ENCODE measurements around the gene TNFSF12. TPM values are rescaled to one million over a fixed set of nuclear protein-coding genes. Genes with fewer than 3 reads are reported as not detected.

Gene TNFSF12, protein sequence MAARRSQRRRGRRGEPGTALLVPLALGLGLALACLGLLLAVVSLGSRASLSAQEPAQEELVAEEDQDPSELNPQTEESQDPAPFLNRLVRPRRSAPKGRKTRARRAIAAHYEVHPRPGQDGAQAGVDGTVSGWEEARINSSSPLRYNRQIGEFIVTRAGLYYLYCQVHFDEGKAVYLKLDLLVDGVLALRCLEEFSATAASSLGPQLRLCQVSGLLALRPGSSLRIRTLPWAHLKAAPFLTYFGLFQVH
- 6.6 TPM for total RNA-seq

GRCh38 chr17:7548585-7549400 lies at the start of gene TNFSF12:
TSS of gene TNFSF12 (plus strand) at chr17:7549058. CDS start at chr17:7549154, 96 bp downstream.

DNA sequence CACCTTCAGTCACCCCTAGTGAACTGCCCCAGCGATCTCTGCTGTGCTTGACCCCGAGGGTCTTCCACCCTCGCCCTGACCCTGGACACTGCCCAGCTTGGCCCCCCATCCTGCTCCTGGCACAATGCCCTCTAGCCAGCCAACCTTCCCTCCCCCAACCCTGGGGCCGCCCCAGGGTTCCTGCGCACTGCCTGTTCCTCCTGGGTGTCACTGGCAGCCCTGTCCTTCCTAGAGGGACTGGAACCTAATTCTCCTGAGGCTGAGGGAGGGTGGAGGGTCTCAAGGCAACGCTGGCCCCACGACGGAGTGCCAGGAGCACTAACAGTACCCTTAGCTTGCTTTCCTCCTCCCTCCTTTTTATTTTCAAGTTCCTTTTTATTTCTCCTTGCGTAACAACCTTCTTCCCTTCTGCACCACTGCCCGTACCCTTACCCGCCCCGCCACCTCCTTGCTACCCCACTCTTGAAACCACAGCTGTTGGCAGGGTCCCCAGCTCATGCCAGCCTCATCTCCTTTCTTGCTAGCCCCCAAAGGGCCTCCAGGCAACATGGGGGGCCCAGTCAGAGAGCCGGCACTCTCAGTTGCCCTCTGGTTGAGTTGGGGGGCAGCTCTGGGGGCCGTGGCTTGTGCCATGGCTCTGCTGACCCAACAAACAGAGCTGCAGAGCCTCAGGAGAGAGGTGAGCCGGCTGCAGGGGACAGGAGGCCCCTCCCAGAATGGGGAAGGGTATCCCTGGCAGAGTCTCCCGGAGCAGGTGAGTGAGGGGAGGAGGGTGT lies 9.9 kb downstream of the TNFSF12 start, which contains the start of gene TNFSF13:
TSS of gene TNFSF13 (plus strand) at position 207 of the 776 bp plus-strand sequence. CDS start at position 497, 290 bp downstream.

GRCh38 chr17:7561589-7562207 lies 12.8 kb downstream of the TNFSF12 start, which contains the start of gene SENP3:
TSS of gene SENP3 (plus strand) at chr17:7561919. CDS start at chr17:7563077, 1,158 bp downstream.

DNA sequence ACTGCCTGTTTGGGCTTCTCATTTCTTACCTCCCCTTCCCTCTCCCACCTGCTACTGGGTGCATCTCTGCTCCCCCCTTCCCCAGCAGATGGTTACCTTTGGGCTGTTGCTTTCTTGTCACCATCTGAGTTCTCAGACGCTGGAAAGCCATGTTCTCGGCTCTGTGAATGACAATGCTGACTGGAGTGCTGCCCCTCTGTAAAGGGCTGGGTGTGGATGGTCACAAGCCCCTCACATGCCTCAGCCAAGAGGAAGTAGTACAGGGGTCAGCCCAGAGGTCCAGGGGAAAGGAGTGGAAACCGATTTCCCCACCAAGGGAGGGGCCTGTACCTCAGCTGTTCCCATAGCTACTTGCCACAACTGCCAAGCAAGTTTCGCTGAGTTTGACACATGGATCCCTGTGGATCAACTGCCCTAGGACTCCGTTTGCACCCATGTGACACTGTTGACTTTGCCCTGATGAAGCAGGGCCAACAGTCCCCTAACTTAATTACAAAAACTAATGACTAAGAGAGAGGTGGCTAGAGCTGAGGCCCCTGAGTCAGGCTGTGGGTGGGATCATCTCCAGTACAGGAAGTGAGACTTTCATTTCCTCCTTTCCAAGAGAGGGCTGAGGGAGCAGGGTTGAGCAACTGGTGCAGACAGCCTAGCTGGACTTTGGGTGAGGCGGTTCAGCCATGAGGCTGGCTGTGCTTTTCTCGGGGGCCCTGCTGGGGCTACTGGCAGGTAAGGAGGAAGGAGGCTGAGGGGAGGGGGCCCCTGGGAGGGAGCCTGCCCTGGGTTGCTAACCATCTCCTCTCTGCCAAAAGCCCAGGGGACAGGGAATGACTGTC lies 30.4 kb downstream of the TNFSF12 start, which contains the start of gene CD68:
TSS of gene CD68 (plus strand) at position 638 of the 833 bp plus-strand sequence. CDS start at position 678, 40 bp downstream.

DNA sequence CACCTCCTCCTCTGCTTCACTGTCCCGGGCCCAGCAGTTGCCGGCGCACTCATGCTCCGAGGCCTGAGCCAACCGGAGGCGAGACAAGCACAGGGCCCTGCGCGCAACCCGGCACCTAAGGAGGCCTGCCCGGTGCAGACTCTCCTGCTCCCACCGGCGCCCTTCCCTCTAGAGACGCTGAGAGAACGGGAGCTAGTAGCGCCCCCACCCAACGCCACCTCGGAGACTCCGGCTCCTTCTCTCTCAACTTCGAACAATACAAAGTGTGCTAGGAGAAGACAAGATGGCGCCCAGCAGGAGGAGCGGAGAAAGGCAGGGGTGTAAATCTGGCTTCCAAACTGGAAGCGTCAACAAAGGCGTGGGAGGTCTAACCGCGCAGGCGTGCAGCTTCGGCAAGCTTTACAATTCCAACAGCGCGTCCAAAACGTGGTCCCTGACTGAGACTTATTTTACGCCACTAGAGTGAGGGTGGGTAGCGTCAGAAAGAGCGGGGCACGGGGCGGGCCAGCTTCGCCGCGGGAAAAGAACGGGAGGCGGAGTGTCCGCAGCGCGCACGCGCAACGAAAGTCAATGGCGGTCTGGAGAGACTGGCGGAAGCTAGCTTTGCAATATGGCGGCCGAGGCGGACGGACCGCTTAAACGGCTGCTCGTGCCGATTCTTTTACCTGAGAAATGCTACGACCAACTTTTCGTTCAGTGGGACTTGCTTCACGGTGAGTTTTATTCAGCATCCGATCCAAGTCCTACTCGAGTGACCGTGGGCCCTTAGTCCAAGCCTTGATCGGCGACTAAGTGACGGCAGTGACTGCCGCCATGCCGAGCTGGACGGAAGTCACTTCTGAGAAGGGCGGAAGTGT lies 34.6 kb downstream of the TNFSF12 start, which contains the start of gene MPDU1:
TSS of gene MPDU1 (plus strand) at position 600 of the 857 bp plus-strand sequence. CDS start at position 611, 11 bp downstream.

GRCh38 chr17:7589891-7590691 lies 41.2 kb downstream of the TNFSF12 start, which contains the start of gene SOX15:
TSS of gene SOX15 (minus strand) at chr17:7590094. CDS start at chr17:7589676, 418 bp downstream.

Small RNAs within 50 kb of the gene (small RNA-seq; reads per million reads assigned to genes)
- gene CD68 (ENCODE audit: low replicate concordance) (not detected), gene RF00019 (ENCODE audit: low replicate concordance) (not detected), gene SNORA48 (ENCODE audit: low replicate concordance) (not detected), gene SNORD10 (ENCODE audit: low replicate concordance) (not detected)

Other genes with a start within 250 kb of the TNFSF12 start
- 132 TPM for gene EIF5A, start 241.4 kb upstream of the TNFSF12 start, total RNA-seq
- gene GPS2, start 233.7 kb upstream of the TNFSF12 start, total RNA-seq: 59.8 TPM
- 61.0 TPM for gene NEURL4, start 219.7 kb upstream of the TNFSF12 start, total RNA-seq
- not detected for gene ACAP1, start 212.5 kb upstream of the TNFSF12 start, total RNA-seq
- 2.5 TPM for gene KCTD11, start 196.9 kb upstream of the TNFSF12 start, total RNA-seq
- not detected for gene TMEM95, start 193.9 kb upstream of the TNFSF12 start, total RNA-seq
- 1.3 TPM for gene TNK1, start 168.0 kb upstream of the TNFSF12 start, total RNA-seq
- gene PLSCR3, start 154.5 kb upstream of the TNFSF12 start, total RNA-seq: 29.7 TPM
- 42.9 TPM for gene TMEM256, start 145.0 kb upstream of the TNFSF12 start, total RNA-seq
- gene NLGN2, start 141.2 kb upstream of the TNFSF12 start, total RNA-seq: 22.8 TPM
- gene SPEM1, start 128.7 kb upstream of the TNFSF12 start, total RNA-seq: not detected
- not detected for gene SPEM2, start 123.4 kb upstream of the TNFSF12 start, total RNA-seq
- gene SPEM3, start 120.2 kb upstream of the TNFSF12 start, total RNA-seq: not detected
- 1.9 TPM for gene TMEM102, start 113.6 kb upstream of the TNFSF12 start, total RNA-seq
- 13.1 TPM for gene FGF11, start 109.5 kb upstream of the TNFSF12 start, total RNA-seq
- gene CHRNB1, start 104.0 kb upstream of the TNFSF12 start, total RNA-seq: 15.3 TPM
- 20.0 TPM for gene ZBTB4, start 69.4 kb upstream of the TNFSF12 start, total RNA-seq
- not detected for gene SLC35G6, start 67.6 kb upstream of the TNFSF12 start, total RNA-seq
- 106 TPM for gene POLR2A, start 64.7 kb upstream of the TNFSF12 start, total RNA-seq
- gene TNFSF13, start 9.7 kb downstream of the TNFSF12 start, total RNA-seq: 0.94 TPM
- 67.6 TPM for gene SENP3, start 12.9 kb downstream of the TNFSF12 start, total RNA-seq
- 1.6 TPM for gene CD68, start 30.6 kb downstream of the TNFSF12 start, total RNA-seq
- gene MPDU1, start 34.8 kb downstream of the TNFSF12 start, total RNA-seq: 36.6 TPM
- gene SOX15, start 41.0 kb downstream of the TNFSF12 start, total RNA-seq: 1.6 TPM
- gene FXR2, start 65.8 kb downstream of the TNFSF12 start, total RNA-seq: 52.9 TPM
- 32.2 TPM for gene SAT2, start 78.8 kb downstream of the TNFSF12 start, total RNA-seq
- gene SHBG, start 81.1 kb downstream of the TNFSF12 start, total RNA-seq: not detected
- gene ATP1B2, start 101.9 kb downstream of the TNFSF12 start, total RNA-seq: 16.6 TPM
- 15.3 TPM for gene TP53, start 138.4 kb downstream of the TNFSF12 start, total RNA-seq
- 11.6 TPM for gene WRAP53, start 139.4 kb downstream of the TNFSF12 start, total RNA-seq
- gene EFNB3, start 156.1 kb downstream of the TNFSF12 start, total RNA-seq: 19.7 TPM
- 2.2 TPM for gene DNAH2, start 168.7 kb downstream of the TNFSF12 start, total RNA-seq